Breast epithelium (tissue), 3 donors: Measurements from ENCODE around the gene HDLBP.

ENCODE experiments used
- CTCF ChIP-seq, 3 donors: fragments of 450-650 bp; IDR thresholded peaks; one replicate each; pipeline ENCODE4 v1.5.1; 2016 to 2017; ENCODE audit warnings: antibody characterized with exemption in 3 of 3, mild to moderate bottlenecking in 3 of 3, moderate library complexity in 3 of 3
- POLR2A ChIP-seq: fragments of 450-650 bp; IDR thresholded peaks from one replicate; pipeline ENCODE4 v1.6.1; 2016; ENCODE audit warnings: antibody characterized with exemption, mild to moderate bottlenecking, moderate library complexity

- TF ChIP-seq CTCF (IDR thresholded peaks at IDR 0.05), result no peak
- TF ChIP-seq POLR2A, result no peak
These were observed 35.6 kb downstream of the HDLBP start for GRCh38 chr2:241279828-241280227.
